ENCODE measurements around the gene MYCBP. TPM values are rescaled to one million over a fixed set of nuclear protein-coding genes. Genes with fewer than 3 reads are reported as not detected.

The MYCBP gene
- total RNA-seq, 4 donors from 2014 or later: 14.6 to 27.3 (median 16.6) TPM

DNA sequence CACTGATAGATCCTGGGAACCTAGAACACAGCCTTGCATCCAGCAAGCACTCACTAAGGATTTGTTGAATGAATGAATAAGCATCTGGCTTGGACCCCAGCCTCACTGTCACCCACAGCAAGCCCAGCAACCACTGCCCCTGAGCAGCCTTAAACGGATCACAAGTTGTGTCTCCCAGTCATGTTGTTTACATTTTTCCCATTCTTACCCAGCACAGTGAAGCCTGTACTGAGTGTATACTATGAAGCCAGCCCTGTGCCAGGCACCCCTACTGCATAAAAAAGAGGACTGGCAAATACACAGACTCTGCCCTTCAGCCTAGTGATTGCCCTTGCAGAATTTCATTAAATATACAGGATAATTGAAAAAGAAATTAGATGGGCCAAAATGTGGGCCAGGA is 43.8 kb downstream of the MYCBP start:
- intact Hi-C loops (cut with DNase I; ENCODE audit: low total_unique reads): no loop called here
- H3K4me3 ChIP-seq (ENCODE audit: low read depth, poor library complexity, severe bottlenecking): no peak overlapping the region
- no peak for DNase-seq (ENCODE audit: low spot score in 2 of 2)
- TF ChIP-seq, protein P1, sequence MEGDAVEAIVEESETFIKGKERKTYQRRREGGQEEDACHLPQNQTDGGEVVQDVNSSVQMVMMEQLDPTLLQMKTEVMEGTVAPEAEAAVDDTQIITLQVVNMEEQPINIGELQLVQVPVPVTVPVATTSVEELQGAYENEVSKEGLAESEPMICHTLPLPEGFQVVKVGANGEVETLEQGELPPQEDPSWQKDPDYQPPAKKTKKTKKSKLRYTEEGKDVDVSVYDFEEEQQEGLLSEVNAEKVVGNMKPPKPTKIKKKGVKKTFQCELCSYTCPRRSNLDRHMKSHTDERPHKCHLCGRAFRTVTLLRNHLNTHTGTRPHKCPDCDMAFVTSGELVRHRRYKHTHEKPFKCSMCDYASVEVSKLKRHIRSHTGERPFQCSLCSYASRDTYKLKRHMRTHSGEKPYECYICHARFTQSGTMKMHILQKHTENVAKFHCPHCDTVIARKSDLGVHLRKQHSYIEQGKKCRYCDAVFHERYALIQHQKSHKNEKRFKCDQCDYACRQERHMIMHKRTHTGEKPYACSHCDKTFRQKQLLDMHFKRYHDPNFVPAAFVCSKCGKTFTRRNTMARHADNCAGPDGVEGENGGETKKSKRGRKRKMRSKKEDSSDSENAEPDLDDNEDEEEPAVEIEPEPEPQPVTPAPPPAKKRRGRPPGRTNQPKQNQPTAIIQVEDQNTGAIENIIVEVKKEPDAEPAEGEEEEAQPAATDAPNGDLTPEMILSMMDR (IDR thresholded peaks at IDR 0.05): no peak
- TF ChIP-seq POLR2A (IDR thresholded peaks at IDR 0.05): no peak
- WGBS, 2 donors: 56 to 67% methylated on average over 1 of the region's 1 CpG

DNA sequence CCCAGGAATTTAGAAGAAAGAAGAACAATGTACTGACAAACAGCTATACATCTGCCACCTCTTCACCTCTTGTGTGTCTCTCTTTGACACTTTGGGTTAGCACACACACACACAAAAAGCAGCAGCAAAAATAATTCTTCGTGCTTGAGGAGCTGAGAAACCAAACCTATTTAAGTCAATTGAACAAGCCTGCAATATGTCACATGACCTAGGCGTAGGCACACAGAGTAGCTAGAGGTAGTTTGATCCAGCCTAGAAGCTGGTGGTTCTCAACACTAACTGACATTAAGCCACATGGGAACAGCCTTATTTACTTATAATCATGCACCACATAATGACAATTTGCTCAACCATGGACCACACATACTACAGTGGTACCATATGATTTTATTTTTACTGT is 45.8 kb downstream of the MYCBP start:
- TF ChIP-seq, protein P1 (IDR thresholded peaks at IDR 0.05): no peak
- TF ChIP-seq POLR2A (IDR thresholded peaks at IDR 0.05): no peak
- no peak for DNase-seq (ENCODE audit: low spot score in 2 of 2)
- intact Hi-C loops (cut with DNase I; ENCODE audit: low total_unique reads): no loop called here
- no peak overlapping the region for H3K4me3 ChIP-seq (ENCODE audit: low read depth, poor library complexity, severe bottlenecking)
- WGBS, 2 donors: 74 to 78% methylated on average over 2 of the region's 2 CpGs

DNA sequence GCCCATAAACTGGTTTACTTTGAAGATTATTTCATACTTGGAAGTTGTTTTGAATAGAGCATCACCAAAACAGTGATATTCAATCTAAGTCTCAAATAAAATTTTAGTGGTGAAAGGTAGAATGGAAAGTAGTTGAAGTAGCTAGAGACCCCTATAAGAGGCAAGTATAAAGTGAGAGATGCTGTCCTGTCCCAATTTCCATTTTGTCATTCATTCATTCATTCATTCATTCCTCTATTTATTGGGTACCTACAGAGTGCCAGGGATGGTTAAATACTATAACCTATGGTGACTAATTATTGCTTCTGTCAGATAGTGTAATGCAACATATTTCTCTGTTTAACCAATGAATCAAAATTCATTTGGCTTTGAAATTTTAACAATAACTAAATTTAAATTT is 46.3 kb downstream of the MYCBP start:
- intact Hi-C loops (cut with DNase I; ENCODE audit: low total_unique reads): no loop called here
- DNase-seq (ENCODE audit: low spot score in 2 of 2): no peak
- TF ChIP-seq POLR2A (IDR thresholded peaks at IDR 0.05): no peak
- TF ChIP-seq, protein P1 (IDR thresholded peaks at IDR 0.05): no peak
- H3K4me3 ChIP-seq (ENCODE audit: low read depth, poor library complexity, severe bottlenecking): no peak overlapping the region

DNA sequence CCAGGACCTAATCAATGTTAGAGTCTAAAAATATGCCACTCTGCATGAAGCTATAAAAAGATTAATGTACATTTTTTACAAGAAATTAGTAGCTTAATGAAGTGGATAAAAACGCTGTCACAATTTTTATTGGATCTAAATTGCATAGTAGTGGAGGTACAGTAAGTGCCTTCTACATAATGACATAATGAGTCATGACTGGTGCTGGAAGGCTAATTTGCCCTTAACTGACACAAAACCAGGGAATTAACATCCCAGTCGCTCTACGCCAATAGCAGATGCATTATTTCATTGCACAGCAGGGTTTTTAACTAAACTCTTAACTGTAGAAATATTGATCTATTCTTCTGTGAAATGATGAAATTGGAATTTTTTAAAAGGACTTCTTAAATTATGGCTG is 46.9 kb downstream of the MYCBP start:
- intact Hi-C loops (cut with DNase I; ENCODE audit: low total_unique reads): no loop called here
- 41 to 42% methylated on average over 3 of the region's 3 CpGs for WGBS, 2 donors
- TF ChIP-seq POLR2A (IDR thresholded peaks at IDR 0.05): no peak
- TF ChIP-seq, protein P1 (IDR thresholded peaks at IDR 0.05): no peak
- DNase-seq (ENCODE audit: low spot score in 2 of 2): no peak
- H3K4me3 ChIP-seq (ENCODE audit: low read depth, poor library complexity, severe bottlenecking): no peak overlapping the region

DNA sequence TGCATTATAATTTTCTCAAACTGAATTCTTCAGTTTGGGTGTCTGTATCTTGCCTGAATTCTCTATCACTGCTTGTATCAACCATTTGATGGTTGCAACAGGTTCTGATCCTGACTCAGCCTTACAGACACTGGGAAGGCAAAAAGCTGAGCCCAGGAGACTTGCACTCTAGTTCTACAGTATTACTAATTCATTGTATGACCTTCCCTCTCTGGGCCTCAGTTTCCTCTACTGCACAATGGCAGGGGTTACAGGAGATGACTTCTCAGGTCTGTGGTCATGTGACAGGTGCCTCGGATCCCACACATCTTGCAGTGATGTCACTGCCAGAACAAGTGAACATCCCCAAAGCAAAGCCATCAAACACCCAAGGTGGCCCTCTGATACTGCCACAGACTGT is 52.3 kb downstream of the MYCBP start:
- intact Hi-C loops (cut with DNase I; ENCODE audit: low total_unique reads): no loop called here
- H3K4me3 ChIP-seq (ENCODE audit: low read depth, poor library complexity, severe bottlenecking): no peak overlapping the region
- TF ChIP-seq POLR2A (IDR thresholded peaks at IDR 0.05): no peak
- TF ChIP-seq, protein P1 (IDR thresholded peaks at IDR 0.05): no peak
- 56 to 69% methylated on average over 1 of the region's 1 CpG for WGBS, 2 donors
- no peak for DNase-seq (ENCODE audit: low spot score in 2 of 2)

DNA sequence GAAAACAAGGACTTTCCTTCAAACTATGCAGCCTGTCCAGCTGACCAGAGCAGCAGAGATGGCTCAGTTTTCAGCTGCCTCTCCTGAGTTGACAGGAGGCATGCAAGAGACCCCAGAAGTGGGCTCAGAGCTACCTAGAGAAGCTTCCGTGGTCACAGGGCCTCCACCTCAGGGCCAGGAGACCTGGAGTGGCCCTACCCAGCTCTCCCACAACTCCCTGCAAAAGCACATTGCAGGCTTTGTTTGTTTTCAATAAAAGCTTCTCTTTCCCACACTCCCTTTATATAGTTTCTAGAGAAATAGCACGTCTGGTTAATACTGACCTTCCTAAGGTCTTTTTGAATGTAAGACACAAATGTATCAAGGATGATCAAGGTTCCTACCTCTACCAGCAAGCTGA is 53.6 kb downstream of the MYCBP start:
- intact Hi-C loops (cut with DNase I; ENCODE audit: low total_unique reads): loop anchor here (10.0 kb wide), 1 partner anchor 785 kb away; no protein-coding TSS in a partner anchor
- TF ChIP-seq, protein P1 (IDR thresholded peaks at IDR 0.05): no peak
- no peak for TF ChIP-seq POLR2A (IDR thresholded peaks at IDR 0.05)
- H3K4me3 ChIP-seq (ENCODE audit: low read depth, poor library complexity, severe bottlenecking): no peak overlapping the region
- WGBS, 2 donors: 86 to 89% methylated on average over 2 of the region's 2 CpGs
- no peak for DNase-seq (ENCODE audit: low spot score in 2 of 2)
